ENCODE measurements around the gene PHIP.

DNA sequence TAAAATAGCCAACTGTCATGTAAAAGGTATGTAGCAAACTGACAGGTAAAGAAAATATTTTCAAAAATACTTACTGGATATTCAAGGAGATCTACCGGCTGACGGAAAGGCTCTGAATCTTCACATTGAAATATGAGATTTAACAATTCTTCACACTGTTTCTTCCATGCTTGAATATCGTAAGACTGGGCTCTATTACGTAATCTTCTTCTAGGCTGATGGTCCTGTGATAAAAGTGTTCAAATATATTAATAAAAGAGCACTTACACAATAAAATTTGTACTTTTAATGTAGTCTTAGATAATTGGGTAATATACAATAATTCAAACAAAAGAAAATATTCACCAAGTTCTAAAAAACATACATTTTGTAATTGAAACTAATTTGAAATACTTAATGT, 123.3 kb downstream of the PHIP start:
- TF ChIP-seq POLR2A (IDR thresholded peaks at IDR 0.05; ENCODE audit: low read depth, low read length), result no peak
- TF ChIP-seq, protein P1, sequence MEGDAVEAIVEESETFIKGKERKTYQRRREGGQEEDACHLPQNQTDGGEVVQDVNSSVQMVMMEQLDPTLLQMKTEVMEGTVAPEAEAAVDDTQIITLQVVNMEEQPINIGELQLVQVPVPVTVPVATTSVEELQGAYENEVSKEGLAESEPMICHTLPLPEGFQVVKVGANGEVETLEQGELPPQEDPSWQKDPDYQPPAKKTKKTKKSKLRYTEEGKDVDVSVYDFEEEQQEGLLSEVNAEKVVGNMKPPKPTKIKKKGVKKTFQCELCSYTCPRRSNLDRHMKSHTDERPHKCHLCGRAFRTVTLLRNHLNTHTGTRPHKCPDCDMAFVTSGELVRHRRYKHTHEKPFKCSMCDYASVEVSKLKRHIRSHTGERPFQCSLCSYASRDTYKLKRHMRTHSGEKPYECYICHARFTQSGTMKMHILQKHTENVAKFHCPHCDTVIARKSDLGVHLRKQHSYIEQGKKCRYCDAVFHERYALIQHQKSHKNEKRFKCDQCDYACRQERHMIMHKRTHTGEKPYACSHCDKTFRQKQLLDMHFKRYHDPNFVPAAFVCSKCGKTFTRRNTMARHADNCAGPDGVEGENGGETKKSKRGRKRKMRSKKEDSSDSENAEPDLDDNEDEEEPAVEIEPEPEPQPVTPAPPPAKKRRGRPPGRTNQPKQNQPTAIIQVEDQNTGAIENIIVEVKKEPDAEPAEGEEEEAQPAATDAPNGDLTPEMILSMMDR (IDR thresholded peaks at IDR 0.05; ENCODE audit: extremely low read depth in 1 of 2, insufficient read depth in 1 of 2, low read depth in 1 of 2, low read length in 2 of 2), result no peak

Data from endothelial cell of umbilical vein (primary cell).